Subcutaneous abdominal adipose tissue (tissue), 5 donors: ENCODE results near the gene OR5W2.
"Not testable (repeated sequence)": the region's sequence is repeated elsewhere in the genome, so short reads cannot be mapped to it uniquely, and the experiment has no call there.

ENCODE experiments used
- H3K27ac ChIP-seq: one replicate; pipeline ENCODE4 v1.7.0; 2013; ENCODE audit warnings: low read depth, mild to moderate bottlenecking, inconsistent platforms, low read length, moderate library complexity
- H3K27me3 ChIP-seq, 5 donors: one replicate each; pipeline ENCODE4 v1.7.0; 2013; ENCODE audit warnings: low read length in 5 of 5, inconsistent platforms in 1 of 5; ENCODE audit not compliant: control insufficient read depth in 5 of 5, insufficient read depth in 4 of 5
- H3K36me3 ChIP-seq, 5 donors: one replicate each; pipeline ENCODE4 v1.7.0; 2013; ENCODE audit warnings: low read length in 5 of 5; ENCODE audit not compliant: control insufficient read depth in 5 of 5, insufficient read depth in 5 of 5
- H3K4me1 ChIP-seq, 5 donors: one replicate each; pipeline ENCODE4 v1.7.0; 2013; ENCODE audit warnings: low read length in 5 of 5, mild to moderate bottlenecking in 3 of 5, moderate library complexity in 1 of 5; ENCODE audit not compliant: control insufficient read depth in 5 of 5, insufficient read depth in 5 of 5
- H3K4me3 ChIP-seq, 5 donors: one replicate each; pipeline ENCODE4 v1.7.0; 2013; ENCODE audit warnings: low read length in 5 of 5, low read depth in 1 of 5
- H3K9ac ChIP-seq, 5 donors: one replicate each; pipeline ENCODE4 v1.7.0; 2013; ENCODE audit warnings: low read length in 5 of 5, mild to moderate bottlenecking in 4 of 5, moderate library complexity in 3 of 5
- H3K9me3 ChIP-seq, 5 donors: one replicate each; pipeline ENCODE4 v1.7.0; 2013; ENCODE audit warnings: low read length in 5 of 5; ENCODE audit not compliant: control insufficient read depth in 5 of 5
- donor health status: healthy.
- donor health status: healthy.
- donor health status: healthy.
- donor health status: healthy.
- donor health status: healthy.

The OR5W2 gene

DNA sequence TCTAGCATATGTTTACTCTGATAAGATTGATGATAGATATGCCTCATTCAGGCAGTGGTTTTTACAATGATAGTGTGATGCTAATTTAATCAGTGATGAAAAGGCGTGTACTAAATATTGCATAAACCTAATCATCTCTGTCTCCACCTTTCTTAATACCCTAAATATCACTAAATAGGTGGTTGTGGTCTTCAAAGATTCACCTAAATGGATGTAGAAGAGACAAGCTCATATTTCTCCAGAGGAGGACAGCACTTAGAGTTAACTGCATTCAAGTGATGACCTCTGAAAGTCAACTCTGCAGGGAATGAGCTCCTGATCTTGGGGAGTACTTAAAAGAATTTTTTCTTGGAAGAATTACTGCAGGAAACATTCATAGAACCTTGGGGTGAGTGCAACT lies 31.4 kb downstream of the OR5W2 start, which contains the start of gene TRIM51:
TSS of gene TRIM51 (plus strand) at position 301 of the 400 bp plus-strand sequence. CDS start 2,132 bp downstream, outside the sequence.
- H3K4me3 ChIP-seq, H3K27me3 ChIP-seq, H3K9ac ChIP-seq, H3K36me3 ChIP-seq, H3K9me3 ChIP-seq, H3K4me1 ChIP-seq, H3K27ac ChIP-seq: not testable (repeated sequence)

DNA sequence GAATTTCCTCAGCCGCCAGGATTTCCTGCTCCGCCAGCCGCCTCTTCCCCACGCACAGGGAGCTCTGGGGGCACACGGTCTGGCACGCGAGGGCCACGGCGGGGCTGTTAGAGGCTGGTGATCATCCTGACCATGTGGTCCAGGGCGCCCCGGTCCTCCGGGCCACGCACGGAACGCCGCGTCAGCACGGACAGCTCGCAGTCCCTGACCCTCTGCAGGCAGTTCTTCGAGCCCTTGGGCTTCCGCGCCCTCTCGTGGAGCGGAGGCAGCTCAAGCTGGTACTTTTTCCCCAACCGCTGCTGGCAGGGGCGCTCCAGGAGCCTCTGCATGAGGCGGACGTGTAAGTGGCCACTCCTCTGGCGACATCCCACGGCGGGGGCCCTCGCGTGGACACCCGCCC lies 41.2 kb downstream of the OR5W2 start:
- peak overlapping the region in 2 of 5 donors; percentile 33 to 40 for H3K4me3 ChIP-seq
- not testable (repeated sequence) for H3K4me1 ChIP-seq, H3K27ac ChIP-seq, H3K27me3 ChIP-seq, H3K9ac ChIP-seq, H3K36me3 ChIP-seq, H3K9me3 ChIP-seq

DNA sequence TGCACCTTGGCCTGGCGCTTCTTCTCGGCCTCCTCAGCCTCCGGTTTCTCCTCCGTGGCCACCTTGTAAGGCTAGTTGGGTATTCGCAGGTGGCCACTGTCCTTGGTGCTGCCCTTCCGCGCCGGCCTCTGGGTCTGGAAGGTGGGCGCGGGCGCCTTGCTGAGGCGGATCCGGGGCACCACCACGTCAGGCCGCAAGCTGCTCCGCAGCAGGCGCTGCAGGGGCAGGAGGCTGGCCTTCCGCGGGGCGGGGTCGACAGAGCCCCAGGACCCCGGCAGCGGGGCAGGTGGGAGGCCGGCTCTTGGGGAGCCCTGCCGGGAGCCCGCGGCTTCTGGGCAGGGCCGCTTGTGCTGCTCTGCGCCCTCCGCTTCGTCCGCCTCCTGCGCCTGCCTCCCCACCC lies 41.7 kb downstream of the OR5W2 start:
- H3K9me3 ChIP-seq, H3K36me3 ChIP-seq, H3K4me1 ChIP-seq, H3K27me3 ChIP-seq, H3K27ac ChIP-seq, H3K9ac ChIP-seq: not testable (repeated sequence)
- H3K4me3 ChIP-seq: peak overlapping the region in 2 of 5 donors; percentile 33 to 40

DNA sequence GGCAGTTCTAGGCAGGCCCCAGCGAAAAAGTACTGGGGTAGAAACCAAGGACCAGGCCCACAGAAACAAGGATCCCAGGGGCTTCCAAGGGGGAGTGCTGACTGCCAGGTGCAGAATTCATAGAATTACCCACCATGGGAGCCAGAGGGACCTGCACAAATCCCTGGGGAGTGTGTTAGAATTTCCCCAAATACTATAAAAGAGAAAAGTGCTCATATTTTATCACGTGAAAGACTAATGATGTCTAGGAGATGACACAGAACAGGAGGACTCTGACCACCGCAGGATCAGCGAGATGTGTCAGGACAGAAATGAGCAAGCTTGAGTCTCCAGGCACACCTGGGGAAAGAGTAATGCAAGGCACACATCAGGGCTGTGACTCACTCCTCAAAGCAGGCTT lies 47.0 kb downstream of the OR5W2 start:
- H3K4me1 ChIP-seq, H3K9me3 ChIP-seq, H3K27ac ChIP-seq, H3K4me3 ChIP-seq, H3K36me3 ChIP-seq, H3K27me3 ChIP-seq, H3K9ac ChIP-seq: not testable (repeated sequence)
